ENCODE data around the gene CIB4. TPM values are rescaled to one million over a fixed set of nuclear protein-coding genes. Genes with fewer than 3 reads are reported as not detected.

CIB4 gene
- total RNA-seq, 1 experiment from 2014 or later, result not detected

DNA sequence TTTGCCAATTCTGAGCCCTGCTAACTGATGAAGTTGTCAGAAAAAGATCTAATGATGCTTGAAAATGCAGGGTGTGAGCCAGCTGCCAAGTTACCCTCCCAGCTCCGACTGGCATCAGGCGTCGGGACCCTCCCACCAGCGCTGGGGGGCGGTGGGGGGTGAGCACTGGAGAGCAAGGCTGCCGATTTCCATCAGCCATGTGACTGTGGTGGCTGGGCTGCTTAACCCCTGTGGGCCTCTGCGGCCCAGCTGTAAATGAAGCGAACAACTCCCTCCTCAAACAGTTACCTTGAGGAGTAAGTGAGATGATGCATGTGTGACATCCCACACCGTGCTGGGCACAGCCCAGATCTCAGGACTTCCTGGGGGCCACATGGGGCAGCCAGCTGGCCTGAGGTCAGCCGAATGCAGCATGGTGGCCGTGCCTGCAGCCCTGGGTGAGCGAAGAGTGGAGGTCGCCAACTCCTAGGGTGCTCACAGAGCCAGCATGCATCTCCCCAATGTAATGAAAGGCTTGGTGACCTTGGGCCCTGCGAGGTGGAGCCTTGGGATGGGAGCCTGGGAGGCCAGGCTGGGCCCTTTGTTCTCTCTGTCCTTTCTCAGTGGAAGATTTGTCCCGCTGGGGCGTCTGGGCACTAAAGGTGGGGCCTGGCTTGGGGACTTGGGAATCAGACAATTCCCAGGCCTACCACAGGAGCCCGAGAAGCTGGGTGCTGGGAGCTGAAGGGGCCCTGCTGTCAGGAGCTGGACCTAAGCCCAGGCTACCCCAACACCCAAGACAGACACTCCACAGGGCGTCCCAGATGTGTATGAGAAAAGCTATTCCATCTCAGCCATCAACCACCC is 25.1 kb downstream of the CIB4 start:
- ChIA-PET POLR2A (no interaction called here), CTCF (interaction anchor here (0.7 kb wide), 1 partner anchor 32 kb away, joined by 3 read pairs; no protein-coding TSS in a partner anchor)
- Histone ChIP-seq H3K4me3 (ENCODE audit: low read depth, low read length) (no peak overlapping the region), H3K9me3 (no peaks in the 10 kb centered on the region), H3K36me3 (ENCODE audit: control insufficient read depth, insufficient read depth, low read length) (no peaks in the 10 kb centered on the region), H3K27me3 (replicated peaks; ENCODE audit: control insufficient read depth, insufficient read depth, low read length) (no peaks in the 10 kb centered on the region), H3K4me1 (peaks cover 9% of the 10 kb centered on the region)
- H3K36me3 Mint-ChIP-seq (ENCODE audit: insufficient read depth, unreplicated experiment), result no peaks in the 10 kb centered on the region
- no peak for DNase-seq
- H3K4me3 Mint-ChIP-seq (ENCODE audit: unreplicated experiment), result no peak overlapping the region
- BruUV-seq (replicated peaks), result no TSS peak
- intact Hi-C loops (cut with micrococcal nuclease; ENCODE audit: unreplicated experiment), result no loop called here
- TF ChIP-seq, protein P1, sequence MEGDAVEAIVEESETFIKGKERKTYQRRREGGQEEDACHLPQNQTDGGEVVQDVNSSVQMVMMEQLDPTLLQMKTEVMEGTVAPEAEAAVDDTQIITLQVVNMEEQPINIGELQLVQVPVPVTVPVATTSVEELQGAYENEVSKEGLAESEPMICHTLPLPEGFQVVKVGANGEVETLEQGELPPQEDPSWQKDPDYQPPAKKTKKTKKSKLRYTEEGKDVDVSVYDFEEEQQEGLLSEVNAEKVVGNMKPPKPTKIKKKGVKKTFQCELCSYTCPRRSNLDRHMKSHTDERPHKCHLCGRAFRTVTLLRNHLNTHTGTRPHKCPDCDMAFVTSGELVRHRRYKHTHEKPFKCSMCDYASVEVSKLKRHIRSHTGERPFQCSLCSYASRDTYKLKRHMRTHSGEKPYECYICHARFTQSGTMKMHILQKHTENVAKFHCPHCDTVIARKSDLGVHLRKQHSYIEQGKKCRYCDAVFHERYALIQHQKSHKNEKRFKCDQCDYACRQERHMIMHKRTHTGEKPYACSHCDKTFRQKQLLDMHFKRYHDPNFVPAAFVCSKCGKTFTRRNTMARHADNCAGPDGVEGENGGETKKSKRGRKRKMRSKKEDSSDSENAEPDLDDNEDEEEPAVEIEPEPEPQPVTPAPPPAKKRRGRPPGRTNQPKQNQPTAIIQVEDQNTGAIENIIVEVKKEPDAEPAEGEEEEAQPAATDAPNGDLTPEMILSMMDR (IDR thresholded peaks at IDR 0.05; ENCODE audit: insufficient read depth in 1 of 2, low read depth in 1 of 2, low read length in 1 of 2, severe bottlenecking in 1 of 2, unreplicated experiment in 1 of 2), result no peak
- H3K27me3 Mint-ChIP-seq (ENCODE audit: insufficient read depth, unreplicated experiment), result no peaks in the 10 kb centered on the region
- no peaks in the 10 kb centered on the region for H3K9me3 Mint-ChIP-seq (ENCODE audit: unreplicated experiment)
- no peak overlapping the region for H3K27ac Mint-ChIP-seq (ENCODE audit: unreplicated experiment)
- peaks cover 11% of the 10 kb centered on the region for H3K4me1 Mint-ChIP-seq (ENCODE audit: low read depth, unreplicated experiment)

DNA sequence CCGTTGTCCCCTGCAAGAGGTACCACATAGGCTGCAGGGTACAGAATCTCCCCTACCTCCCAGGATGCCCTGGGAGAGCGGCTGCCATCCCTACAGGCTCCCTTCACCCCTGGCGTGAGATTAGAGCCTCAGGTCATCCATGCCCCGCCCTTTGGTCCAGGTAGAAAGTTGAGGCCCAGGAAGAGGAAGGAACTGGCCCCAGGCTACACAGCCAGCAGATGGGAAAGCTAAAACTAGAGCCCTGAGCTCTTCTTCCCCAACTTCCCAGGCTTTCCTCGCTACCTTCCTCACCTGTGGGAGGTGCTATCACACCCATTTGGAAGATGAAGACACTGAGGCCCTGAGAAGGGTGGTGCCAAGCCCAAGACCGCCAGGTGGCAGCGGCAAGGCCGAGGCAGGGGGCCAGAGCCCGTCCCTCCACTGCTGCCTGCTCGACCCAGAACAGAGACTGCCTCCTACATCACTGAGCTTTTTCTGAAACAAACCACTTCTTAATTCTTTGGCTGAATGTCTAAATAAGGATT is 25.8 kb downstream of the CIB4 start:
- POLR2A ChIA-PET, result no interaction called here
- H3K27ac Mint-ChIP-seq (ENCODE audit: unreplicated experiment), result no peak overlapping the region
- H3K27me3 Mint-ChIP-seq (ENCODE audit: insufficient read depth, unreplicated experiment), result no peaks in the 10 kb centered on the region
- H3K4me3 Mint-ChIP-seq (ENCODE audit: unreplicated experiment), result no peak overlapping the region
- peaks cover 14% of the 10 kb centered on the region for H3K4me1 Mint-ChIP-seq (ENCODE audit: low read depth, unreplicated experiment)
- intact Hi-C loops (cut with micrococcal nuclease; ENCODE audit: unreplicated experiment), result no loop called here
- BruUV-seq (replicated peaks), result no TSS peak
- CTCF ChIA-PET, result no interaction called here
- H3K9me3 Mint-ChIP-seq (ENCODE audit: unreplicated experiment), result no peaks in the 10 kb centered on the region
- Histone ChIP-seq H3K9me3 (no peaks in the 10 kb centered on the region), H3K4me3 (ENCODE audit: low read depth, low read length) (no peak overlapping the region), H3K4me1 (peaks cover 9% of the 10 kb centered on the region), H3K27me3 (replicated peaks; ENCODE audit: control insufficient read depth, insufficient read depth, low read length) (no peaks in the 10 kb centered on the region), H3K36me3 (ENCODE audit: control insufficient read depth, insufficient read depth, low read length) (no peaks in the 10 kb centered on the region)
- no peak for DNase-seq
- TF ChIP-seq, protein P1 (IDR thresholded peaks at IDR 0.05; ENCODE audit: insufficient read depth in 1 of 2, low read depth in 1 of 2, low read length in 1 of 2, severe bottlenecking in 1 of 2, unreplicated experiment in 1 of 2), result no peak
- H3K36me3 Mint-ChIP-seq (ENCODE audit: insufficient read depth, unreplicated experiment), result no peaks in the 10 kb centered on the region

DNA sequence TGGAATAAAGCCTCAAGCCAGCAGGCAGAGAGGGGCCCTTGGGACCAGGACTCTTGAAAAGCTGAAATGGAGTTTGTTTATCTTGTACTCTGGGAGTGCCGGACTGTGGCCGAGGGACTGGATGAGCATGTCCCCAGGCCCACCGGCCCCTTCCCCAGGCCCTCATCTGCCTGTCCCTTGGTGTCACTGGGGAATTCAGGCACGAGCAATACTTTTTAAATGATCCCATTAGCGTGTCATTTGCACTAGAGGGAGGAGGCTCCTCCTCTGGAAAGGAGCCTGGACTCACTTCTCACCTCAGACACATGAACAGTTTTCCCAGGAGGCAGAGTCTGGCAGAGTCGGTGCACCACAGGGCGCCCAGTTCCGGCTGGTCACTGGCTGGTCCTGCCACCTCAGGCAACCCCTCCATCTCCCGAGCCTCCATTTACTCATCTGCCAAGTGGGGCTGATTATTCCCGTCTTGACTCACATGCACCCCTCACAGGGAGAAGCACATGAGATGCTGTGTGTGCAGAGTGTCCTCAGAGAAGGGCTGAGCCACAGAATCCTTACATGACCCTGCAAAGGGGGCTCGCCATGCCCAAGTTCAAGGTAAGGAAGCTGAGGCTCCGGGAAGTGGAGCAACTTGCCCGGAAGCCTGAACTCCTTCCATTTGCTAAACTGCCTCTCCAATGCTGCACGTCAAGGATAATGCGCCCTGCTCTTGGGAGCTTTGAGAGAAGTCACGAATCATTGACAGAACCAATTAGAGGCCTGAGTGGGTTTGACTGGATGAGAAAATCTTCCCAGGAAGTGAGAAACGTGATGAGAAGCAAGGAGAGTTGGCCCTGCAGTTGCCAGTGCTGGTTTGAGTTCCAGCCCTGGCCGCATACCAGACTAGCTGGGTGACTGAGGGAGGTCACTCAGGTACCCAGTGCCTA is 26.7 kb downstream of the CIB4 start:
- no peak overlapping the region for H3K27ac Mint-ChIP-seq (ENCODE audit: unreplicated experiment)
- no TSS peak for BruUV-seq (replicated peaks)
- Histone ChIP-seq H3K9me3 (no peaks in the 10 kb centered on the region), H3K27me3 (replicated peaks; ENCODE audit: control insufficient read depth, insufficient read depth, low read length) (no peaks in the 10 kb centered on the region), H3K4me3 (ENCODE audit: low read depth, low read length) (no peak overlapping the region), H3K4me1 (peaks cover 9% of the 10 kb centered on the region), H3K36me3 (ENCODE audit: control insufficient read depth, insufficient read depth, low read length) (no peaks in the 10 kb centered on the region)
- ChIA-PET POLR2A (no interaction called here), CTCF (no interaction called here)
- no peak overlapping the region for H3K4me3 Mint-ChIP-seq (ENCODE audit: unreplicated experiment)
- TF ChIP-seq, protein P1 (IDR thresholded peaks at IDR 0.05; ENCODE audit: insufficient read depth in 1 of 2, low read depth in 1 of 2, low read length in 1 of 2, severe bottlenecking in 1 of 2, unreplicated experiment in 1 of 2), result no peak
- no peak for DNase-seq
- no peaks in the 10 kb centered on the region for H3K36me3 Mint-ChIP-seq (ENCODE audit: insufficient read depth, unreplicated experiment)
- H3K9me3 Mint-ChIP-seq (ENCODE audit: unreplicated experiment), result no peaks in the 10 kb centered on the region
- no peaks in the 10 kb centered on the region for H3K27me3 Mint-ChIP-seq (ENCODE audit: insufficient read depth, unreplicated experiment)
- intact Hi-C loops (cut with micrococcal nuclease; ENCODE audit: unreplicated experiment), result no loop called here
- peaks cover 19% of the 10 kb centered on the region for H3K4me1 Mint-ChIP-seq (ENCODE audit: low read depth, unreplicated experiment)

All from Caco-2 (cell line).